Fibroblast of mammary gland (primary cell): ENCODE data around the gene HAO1.
"Not testable (repeated sequence)": the region's sequence is repeated elsewhere in the genome, so short reads cannot be mapped to it uniquely, and the experiment has no call there.

Experiments used
- DNase-seq: peaks from one replicate; pipeline ENCODE4 v3.0.0-alpha.2; 2010; ENCODE audit warnings: low read depth
- H3K4me3 ChIP-seq: 2 replicates; pipeline ENCODE4 v1.5.1; 2011; ENCODE audit warnings: low read depth, mild to moderate bottlenecking, low read length, moderate library complexity; ENCODE audit not compliant: control insufficient read depth
- CTCF ChIP-seq: conservative IDR thresholded peaks from 2 replicates; pipeline ENCODE4 v1.5.1; 2011; ENCODE audit warnings: low read depth, low read length, inconsistent platforms; ENCODE audit not compliant: control insufficient read depth, insufficient read depth

The HAO1 gene

GRCh38 chr20:7841291-7841970 lies 98.8 kb downstream of the HAO1 start:
- TF ChIP-seq CTCF = no peak
- DNase-seq = peak; percentile 85
- H3K4me3 ChIP-seq = no peak overlapping the region

GRCh38 chr20:7836076-7836475 lies 104.2 kb downstream of the HAO1 start:
- no peak for TF ChIP-seq CTCF
- peak; percentile 59 for DNase-seq

GRCh38 chr20:7834441-7834840 lies 105.8 kb downstream of the HAO1 start:
- not testable (repeated sequence) for H3K4me3 ChIP-seq, DNase-seq

More at GRCh38 chr20:7836076-7836475, 104.2 kb downstream of the HAO1 start:
- no peak overlapping the region for H3K4me3 ChIP-seq
